GM23338 (cell line): ENCODE measurements around the gene RBBP8.

Source experiments
- CREB1 ChIP-seq: fragments of 250-450 bp; sonication (Bioruptor Pico); IDR thresholded peaks from 2 replicates; pipeline ENCODE4 v1.5.0; 2020; ENCODE audit warnings: low read depth, mild to moderate bottlenecking, moderate library complexity
- EZH2 ChIP-seq: fragments of 200-600 bp; sonication (generic); IDR thresholded peaks from one replicate; pipeline ENCODE4 v1.8.0; 2017; ENCODE audit warnings: antibody characterized with exemption, mild to moderate bottlenecking, low read depth; ENCODE audit not compliant: unreplicated experiment
- JUNB ChIP-seq: IDR thresholded peaks from one replicate; pipeline ENCODE4 v1.6.1; 2016; ENCODE audit warnings: antibody characterized with exemption; ENCODE audit not compliant: unreplicated experiment
- ZNF114 ChIP-seq: fragments of 250-450 bp; sonication (Bioruptor Pico); IDR thresholded peaks from 2 replicates; pipeline ENCODE4 v1.5.0; 2020; ENCODE audit warnings: mild to moderate bottlenecking, moderate library complexity
- TF ChIP-seq, protein P1 (sequence below), 2 experiments: fragments of 200-600 bp in 1 of 2; sonication (generic) in 1 of 2; conservative IDR thresholded peaks; 2 replicates each; pipeline versions ENCODE4 v1.5.1 to v1.6.1; 2016 to 2017; ENCODE audit warnings: antibody characterized with exemption in 2 of 2, low read depth in 2 of 2, mild to moderate bottlenecking in 2 of 2, moderate library complexity in 1 of 2

DNA sequence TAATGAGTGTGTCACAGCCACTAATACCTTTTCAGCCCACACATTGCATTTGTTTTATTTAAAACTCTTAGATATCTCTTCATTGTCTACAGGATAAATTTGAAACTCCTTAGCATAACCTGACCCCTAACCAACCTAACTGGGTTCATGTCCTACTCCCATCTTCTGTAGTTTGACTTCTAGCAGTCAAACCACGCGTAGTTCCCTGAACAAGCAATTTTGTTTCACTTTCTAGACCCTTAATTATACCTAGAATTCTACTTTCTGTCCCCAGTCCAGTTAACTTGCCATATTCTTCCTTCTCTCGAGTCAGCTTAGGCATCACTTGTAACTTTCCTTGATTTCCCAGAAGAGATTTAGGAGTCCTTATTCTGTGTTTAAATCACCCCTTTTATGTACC lies 55.1 kb downstream of the RBBP8 start:
- TF ChIP-seq, protein P1, sequence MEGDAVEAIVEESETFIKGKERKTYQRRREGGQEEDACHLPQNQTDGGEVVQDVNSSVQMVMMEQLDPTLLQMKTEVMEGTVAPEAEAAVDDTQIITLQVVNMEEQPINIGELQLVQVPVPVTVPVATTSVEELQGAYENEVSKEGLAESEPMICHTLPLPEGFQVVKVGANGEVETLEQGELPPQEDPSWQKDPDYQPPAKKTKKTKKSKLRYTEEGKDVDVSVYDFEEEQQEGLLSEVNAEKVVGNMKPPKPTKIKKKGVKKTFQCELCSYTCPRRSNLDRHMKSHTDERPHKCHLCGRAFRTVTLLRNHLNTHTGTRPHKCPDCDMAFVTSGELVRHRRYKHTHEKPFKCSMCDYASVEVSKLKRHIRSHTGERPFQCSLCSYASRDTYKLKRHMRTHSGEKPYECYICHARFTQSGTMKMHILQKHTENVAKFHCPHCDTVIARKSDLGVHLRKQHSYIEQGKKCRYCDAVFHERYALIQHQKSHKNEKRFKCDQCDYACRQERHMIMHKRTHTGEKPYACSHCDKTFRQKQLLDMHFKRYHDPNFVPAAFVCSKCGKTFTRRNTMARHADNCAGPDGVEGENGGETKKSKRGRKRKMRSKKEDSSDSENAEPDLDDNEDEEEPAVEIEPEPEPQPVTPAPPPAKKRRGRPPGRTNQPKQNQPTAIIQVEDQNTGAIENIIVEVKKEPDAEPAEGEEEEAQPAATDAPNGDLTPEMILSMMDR (conservative IDR thresholded peaks at IDR 0.05; ENCODE audit: low read depth in 2 of 2), result no peak
- no peak for TF ChIP-seq EZH2
- TF ChIP-seq CREB1 (CRISPR knock-in tag), result no peak
- no peak for TF ChIP-seq ZNF114
- TF ChIP-seq JUNB, result no peak
